ENCODE results near the gene PALLD. TPM values are rescaled to one million over a fixed set of nuclear protein-coding genes. Genes with fewer than 3 reads are reported as not detected.

PALLD gene
- total and polyA plus RNA-seq, 2 of the 13 experiments (the other 11 are each of a cell fraction or from before 2014, with no cell fraction given) = 0.50 to 1.5 TPM

- H3K4me2 ChIP-seq (ENCODE audit: low read depth, low read length) = no peak overlapping the region
- H3K4me1 ChIP-seq (ENCODE audit: insufficient read depth, low read length) = no peaks in the 10 kb centered on the region
- no peaks in the 10 kb centered on the region for H3K36me3 ChIP-seq (replicated peaks in 1 of 2; ENCODE audit: control insufficient read depth in 1 of 2, insufficient read depth in 2 of 2, low read length in 2 of 2)
- no TSS peak for BruUV-seq (replicated peaks)
- no peaks in the 10 kb centered on the region for H3K27me3 ChIP-seq (ENCODE audit: control insufficient read depth in 1 of 2, insufficient read depth in 2 of 2, low read length in 2 of 2)
- intact Hi-C loops (cut with micrococcal nuclease; ENCODE audit: unreplicated experiment) = no loop called here
- 2% methylated on average over 4 of the region's 4 CpGs for WGBS (ENCODE audit: low lambda C conversion rate)
- DNase-seq (ENCODE audit: low spot score) = no peak
- in situ Hi-C loops (cut with HindIII; ENCODE audit: extremely low pct_ligation_motif_present, low pct_unique_long_range_greater_than_20kb) = no loop called here
- no peak overlapping the region for H3K27ac ChIP-seq (ENCODE audit: extremely low read length, insufficient read depth, low read length)
- H3K79me2 ChIP-seq (ENCODE audit: insufficient read depth, low read length) = no peaks in the 10 kb centered on the region
- ChIA-PET POLR2A (no interaction called here), CTCF (ENCODE audit: low intra/inter-chr PET ratio, low total read pairs) (no interaction called here)
- FAIRE-seq = no peak
- H4K20me1 ChIP-seq (ENCODE audit: insufficient read depth, low read length) = no peaks in the 10 kb centered on the region
- H2AFZ ChIP-seq (ENCODE audit: low read length) = no peak overlapping the region
- no peaks in the 10 kb centered on the region for H3K9me3 ChIP-seq (ENCODE audit: low read length)
- ATAC-seq = no peak
- no peak overlapping the region for H3K4me3 ChIP-seq (replicated peaks in 1 of 3; ENCODE audit: insufficient read depth in 1 of 3, low read depth in 2 of 3, low read length in 3 of 3)
- TF ChIP-seq MAFK (conservative IDR thresholded peaks at IDR 0.05 in 1 of 2, IDR thresholded peaks at IDR 0.05 in 1 of 2; ENCODE audit: low read length in 2 of 2) (peak in 1 of 2 experiments; percentile 60; a peak in 2 of 4 replicates), ISL2 (CRISPR knock-in tag; IDR thresholded peaks at IDR 0.05) (no peak)
- H3K9ac ChIP-seq (ENCODE audit: insufficient read depth, low read depth, low read length) = no peak overlapping the region
Observed at GRCh38 chr4:168461821-168462220, 35.0 kb upstream of the PALLD start.

- WGBS (ENCODE audit: low lambda C conversion rate) = 24% methylated on average over 2 of the region's 2 CpGs
- in situ Hi-C loops (cut with HindIII; ENCODE audit: extremely low pct_ligation_motif_present, low pct_unique_long_range_greater_than_20kb) (no loop called here), intact Hi-C loops (cut with micrococcal nuclease; ENCODE audit: unreplicated experiment) (no loop called here)
- Histone ChIP-seq H3K79me2 (ENCODE audit: insufficient read depth, low read length) (no peaks in the 10 kb centered on the region), H3K36me3 (replicated peaks in 1 of 2; ENCODE audit: control insufficient read depth in 1 of 2, insufficient read depth in 2 of 2, low read length in 2 of 2) (no peaks in the 10 kb centered on the region), H3K4me2 (ENCODE audit: low read depth, low read length) (no peak overlapping the region), H3K9ac (ENCODE audit: insufficient read depth, low read depth, low read length) (no peak overlapping the region), H3K27me3 (ENCODE audit: control insufficient read depth in 1 of 2, insufficient read depth in 2 of 2, low read length in 2 of 2) (no peaks in the 10 kb centered on the region), H4K20me1 (ENCODE audit: insufficient read depth, low read length) (no peaks in the 10 kb centered on the region), H2AFZ (ENCODE audit: low read length) (no peak overlapping the region), H3K27ac (ENCODE audit: extremely low read length, insufficient read depth, low read length) (no peak overlapping the region), H3K9me3 (ENCODE audit: low read length) (no peaks in the 10 kb centered on the region), H3K4me3 (replicated peaks in 1 of 3; ENCODE audit: insufficient read depth in 1 of 3, low read depth in 2 of 3, low read length in 3 of 3) (no peak overlapping the region), H3K4me1 (ENCODE audit: insufficient read depth, low read length) (no peaks in the 10 kb centered on the region)
- FAIRE-seq = no peak
- DNase-seq (ENCODE audit: low spot score) = no peak
- no peak for ATAC-seq
- ChIA-PET POLR2A (no interaction called here), CTCF (ENCODE audit: low intra/inter-chr PET ratio, low total read pairs) (no interaction called here)
- BruUV-seq (replicated peaks) = no TSS peak
- TF ChIP-seq GFI1 (CRISPR knock-in tag; IDR thresholded peaks at IDR 0.05; ENCODE audit: borderline replicate concordance) (no peak), ZBTB39 (CRISPR knock-in tag; IDR thresholded peaks at IDR 0.05) (no peak), GTF2F1 (IDR thresholded peaks at IDR 0.05; ENCODE audit: low read length) (no peak), TP53 (CRISPR knock-in tag; conservative IDR thresholded peaks at IDR 0.05) (no peak), GZF1 (CRISPR knock-in tag; IDR thresholded peaks at IDR 0.05) (no peak), PLRG1 (conservative IDR thresholded peaks at IDR 0.05) (no peak), GTF3A (CRISPR knock-in tag; conservative IDR thresholded peaks at IDR 0.05) (no peak)
- TF ChIP-seq, protein P1, sequence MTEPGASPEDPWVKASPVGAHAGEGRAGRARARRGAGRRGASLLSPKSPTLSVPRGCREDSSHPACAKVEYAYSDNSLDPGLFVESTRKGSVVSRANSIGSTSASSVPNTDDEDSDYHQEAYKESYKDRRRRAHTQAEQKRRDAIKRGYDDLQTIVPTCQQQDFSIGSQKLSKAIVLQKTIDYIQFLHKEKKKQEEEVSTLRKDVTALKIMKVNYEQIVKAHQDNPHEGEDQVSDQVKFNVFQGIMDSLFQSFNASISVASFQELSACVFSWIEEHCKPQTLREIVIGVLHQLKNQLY (CRISPR knock-in tag; IDR thresholded peaks at IDR 0.05) = no peak
- TF ChIP-seq, protein P2, sequence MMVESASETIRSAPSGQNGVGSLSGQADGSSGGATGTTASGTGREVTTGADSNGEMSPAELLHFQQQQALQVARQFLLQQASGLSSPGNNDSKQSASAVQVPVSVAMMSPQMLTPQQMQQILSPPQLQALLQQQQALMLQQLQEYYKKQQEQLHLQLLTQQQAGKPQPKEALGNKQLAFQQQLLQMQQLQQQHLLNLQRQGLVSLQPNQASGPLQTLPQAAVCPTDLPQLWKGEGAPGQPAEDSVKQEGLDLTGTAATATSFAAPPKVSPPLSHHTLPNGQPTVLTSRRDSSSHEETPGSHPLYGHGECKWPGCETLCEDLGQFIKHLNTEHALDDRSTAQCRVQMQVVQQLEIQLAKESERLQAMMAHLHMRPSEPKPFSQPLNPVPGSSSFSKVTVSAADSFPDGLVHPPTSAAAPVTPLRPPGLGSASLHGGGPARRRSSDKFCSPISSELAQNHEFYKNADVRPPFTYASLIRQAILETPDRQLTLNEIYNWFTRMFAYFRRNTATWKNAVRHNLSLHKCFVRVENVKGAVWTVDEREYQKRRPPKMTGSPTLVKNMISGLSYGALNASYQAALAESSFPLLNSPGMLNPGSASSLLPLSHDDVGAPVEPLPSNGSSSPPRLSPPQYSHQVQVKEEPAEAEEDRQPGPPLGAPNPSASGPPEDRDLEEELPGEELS (CRISPR knock-in tag; IDR thresholded peaks at IDR 0.05) = no peak
Observed at GRCh38 chr4:168472920-168473319, 23.9 kb upstream of the PALLD start.
